GM19238 (cell line): ENCODE data around the gene ERI2.
"Not testable (repeated sequence)": the region's sequence is repeated elsewhere in the genome, so short reads cannot be mapped to it uniquely, and the experiment has no call there.

ENCODE experiments used
- DNase-seq: peaks from one replicate; pipeline ENCODE4 v3.0.0; 2011; ENCODE audit warnings: low spot score; ENCODE audit not compliant: insufficient read length

Gene ERI2

GRCh38 chr16:20818929-20819585 is 12.8 kb upstream of the ERI2 start:
- DNase-seq = no peak

- DNase-seq = no peak
These were observed 8.5 kb upstream of the ERI2 start for GRCh38 chr16:20814784-20815183.

- DNase-seq = no peak
These were observed 6.2 kb upstream of the ERI2 start for GRCh38 chr16:20812510-20812909.

- no peak for DNase-seq
These were observed 5.7 kb upstream of the ERI2 start for GRCh38 chr16:20811889-20812439.

- no peak for DNase-seq
These were observed 1.6 kb upstream of the ERI2 start for GRCh38 chr16:20807862-20808261.

- DNase-seq = not testable (repeated sequence)
These were observed 546 bp downstream of the ERI2 start for GRCh38 chr16:20805684-20806167.

- no peak for DNase-seq
These were observed 2.6 kb downstream of the ERI2 start for GRCh38 chr16:20803561-20804214.

- no peak for DNase-seq
These were observed 3.1 kb downstream of the ERI2 start for GRCh38 chr16:20803192-20803560.

GRCh38 chr16:20801278-20801677 is 5.0 kb downstream of the ERI2 start:
- no peak for DNase-seq

- no peak for DNase-seq
These were observed 6.7 kb downstream of the ERI2 start for GRCh38 chr16:20799599-20799998.

GRCh38 chr16:20798364-20798763 is 7.9 kb downstream of the ERI2 start:
- DNase-seq = no peak

- no peak for DNase-seq
These were observed 14.2 kb downstream of the ERI2 start for GRCh38 chr16:20791923-20792612.

- DNase-seq = no peak
These were observed 17.1 kb downstream of the ERI2 start for GRCh38 chr16:20789130-20789529.

GRCh38 chr16:20784204-20784603 is 22.1 kb downstream of the ERI2 start:
- no peak for DNase-seq

GRCh38 chr16:20782470-20782869 is 23.8 kb downstream of the ERI2 start:
- DNase-seq = no peak

- no peak for DNase-seq
These were observed 24.6 kb downstream of the ERI2 start for GRCh38 chr16:20781697-20782096.

GRCh38 chr16:20774703-20775362 is 31.4 kb downstream of the ERI2 start:
- peak; percentile 27 for DNase-seq

GRCh38 chr16:20773679-20774078 is 32.6 kb downstream of the ERI2 start:
- no peak for DNase-seq

- DNase-seq = no peak
These were observed 37.5 kb downstream of the ERI2 start for GRCh38 chr16:20768818-20769217.

GRCh38 chr16:20768121-20768520 is 38.2 kb downstream of the ERI2 start:
- no peak for DNase-seq

GRCh38 chr16:20767577-20767976 is 38.7 kb downstream of the ERI2 start:
- DNase-seq = no peak

- DNase-seq = no peak
These were observed 40.0 kb downstream of the ERI2 start for GRCh38 chr16:20766294-20766693.
